HepG2 (cell line): Measurements from ENCODE around the gene RPL23. TPM values are rescaled to one million over a fixed set of nuclear protein-coding genes. Genes with fewer than 3 reads are reported as not detected.

ENCODE experiments used
- ASH2L ChIP-seq: fragments of 300-600, 200-600 bp; sonication (generic); IDR thresholded peaks from 2 replicates; pipeline ENCODE4 v1.7.0; 2017; ENCODE audit warnings: low read depth, mild to moderate bottlenecking, moderate library complexity, mixed read lengths, low read length; ENCODE audit not compliant: insufficient read length
- CCDC6 ChIP-seq: sonication (generic); formaldehyde crosslinking; IDR thresholded peaks from 2 replicates; pipeline ENCODE4 v1.8.1; 2022; ENCODE audit warnings: mild to moderate bottlenecking, missing genetic modification reagents, moderate library complexity
- NFE2L1 ChIP-seq: sonication (generic); formaldehyde crosslinking; IDR thresholded peaks from 2 replicates; pipeline ENCODE4 v1.4.0; 2020; ENCODE audit warnings: missing genetic modification reagents, mild to moderate bottlenecking, borderline replicate concordance
- NFKB2 ChIP-seq: sonication (generic); formaldehyde crosslinking; IDR thresholded peaks from 2 replicates; pipeline ENCODE4 v1.4.0; 2020; ENCODE audit warnings: missing genetic modification reagents, borderline replicate concordance
- NRL ChIP-seq: sonication (generic); formaldehyde crosslinking; IDR thresholded peaks from 2 replicates; pipeline ENCODE4 v1.5.0; 2020; ENCODE audit warnings: missing genetic modification reagents, mild to moderate bottlenecking, moderate library complexity, borderline replicate concordance
- SIN3A ChIP-seq: IDR thresholded peaks from 2 replicates; pipeline ENCODE4 v1.6.1; 2011; ENCODE audit warnings: low read depth, mild to moderate bottlenecking, control low read depth, low read length, borderline replicate concordance
- SMC3 ChIP-seq: IDR thresholded peaks from 2 replicates; pipeline ENCODE4 v1.6.1; 2011; ENCODE audit warnings: low read length, improper control_type of control experiment
- TBX2 ChIP-seq: sonication (generic); formaldehyde crosslinking; IDR thresholded peaks from 2 replicates; pipeline ENCODE4 v1.5.0; 2020; ENCODE audit warnings: missing genetic modification reagents, mild to moderate bottlenecking, borderline replicate concordance
- ZFY ChIP-seq: sonication (generic); formaldehyde crosslinking; IDR thresholded peaks from 2 replicates; pipeline ENCODE4 v1.4.0; 2020; ENCODE audit warnings: missing genetic modification reagents
- ZNF451 ChIP-seq: sonication (generic); formaldehyde crosslinking; IDR thresholded peaks from 2 replicates; pipeline ENCODE4 v1.5.0; 2020; ENCODE audit warnings: mild to moderate bottlenecking, missing genetic modification reagents
- ZNF790 ChIP-seq: sonication (generic); formaldehyde crosslinking; IDR thresholded peaks from 2 replicates; pipeline ENCODE4 v1.8.0; 2022; ENCODE audit warnings: missing genetic modification reagents, mild to moderate bottlenecking, borderline replicate concordance
- ZSCAN25 ChIP-seq: sonication (generic); formaldehyde crosslinking; IDR thresholded peaks from 2 replicates; pipeline ENCODE4 v1.8.0; 2022; ENCODE audit warnings: mild to moderate bottlenecking, missing genetic modification reagents
- polyA plus RNA-seq, 8 experiments: library from polyadenylated mRNA; depleted of rRNA in 3 of 8; stranded (reverse) in 7 of 8; unstranded in 1 of 8; fragments of >200 nt; fragmentation: Illumina TruSeq in 4 of 8; extraction: Trizol in 4 of 8; gene quantifications; 2 replicates each; pipeline versions ENCODE4 v1.2.1 to v1.2.3, GENCODE V29; 2011 to 2016; ENCODE audit warnings: low read depth in 4 of 8, missing spikeins in 1 of 8, mixed read lengths in 1 of 8; ENCODE audit not compliant: insufficient read depth in 1 of 8
- total RNA-seq, 5 experiments: library from RNA; depleted of rRNA; stranded (reverse); fragments of >200 nt; fragmentation: Illumina TruSeq; extraction: Trizol; gene quantifications; 2 replicates each; pipeline ENCODE4 v1.2.3, GENCODE V29; 2016; ENCODE audit warnings: low read depth in 1 of 5
- TF ChIP-seq, protein P1 (sequence below): IDR thresholded peaks from 2 replicates; pipeline ENCODE4 v1.6.1; 2016; ENCODE audit warnings: mild to moderate bottlenecking
- TF ChIP-seq, protein P2 (sequence below): sonication (generic); formaldehyde crosslinking; IDR thresholded peaks from one replicate; pipeline ENCODE4 v1.5.1; 2020; ENCODE audit warnings: mild to moderate bottlenecking, missing genetic modification reagents; ENCODE audit errors: not compliant biosample characterization
- TF ChIP-seq, protein P3 (sequence below): sonication (generic); formaldehyde crosslinking; IDR thresholded peaks from 2 replicates; pipeline ENCODE4 v1.5.0; 2020; ENCODE audit warnings: mild to moderate bottlenecking, missing genetic modification reagents

The RPL23 gene
- total and polyA plus RNA-seq, 2 of the 13 experiments (the other 11 are each of a cell fraction or from before 2014, with no cell fraction given), result 2,790 to 4,860 TPM

DNA sequence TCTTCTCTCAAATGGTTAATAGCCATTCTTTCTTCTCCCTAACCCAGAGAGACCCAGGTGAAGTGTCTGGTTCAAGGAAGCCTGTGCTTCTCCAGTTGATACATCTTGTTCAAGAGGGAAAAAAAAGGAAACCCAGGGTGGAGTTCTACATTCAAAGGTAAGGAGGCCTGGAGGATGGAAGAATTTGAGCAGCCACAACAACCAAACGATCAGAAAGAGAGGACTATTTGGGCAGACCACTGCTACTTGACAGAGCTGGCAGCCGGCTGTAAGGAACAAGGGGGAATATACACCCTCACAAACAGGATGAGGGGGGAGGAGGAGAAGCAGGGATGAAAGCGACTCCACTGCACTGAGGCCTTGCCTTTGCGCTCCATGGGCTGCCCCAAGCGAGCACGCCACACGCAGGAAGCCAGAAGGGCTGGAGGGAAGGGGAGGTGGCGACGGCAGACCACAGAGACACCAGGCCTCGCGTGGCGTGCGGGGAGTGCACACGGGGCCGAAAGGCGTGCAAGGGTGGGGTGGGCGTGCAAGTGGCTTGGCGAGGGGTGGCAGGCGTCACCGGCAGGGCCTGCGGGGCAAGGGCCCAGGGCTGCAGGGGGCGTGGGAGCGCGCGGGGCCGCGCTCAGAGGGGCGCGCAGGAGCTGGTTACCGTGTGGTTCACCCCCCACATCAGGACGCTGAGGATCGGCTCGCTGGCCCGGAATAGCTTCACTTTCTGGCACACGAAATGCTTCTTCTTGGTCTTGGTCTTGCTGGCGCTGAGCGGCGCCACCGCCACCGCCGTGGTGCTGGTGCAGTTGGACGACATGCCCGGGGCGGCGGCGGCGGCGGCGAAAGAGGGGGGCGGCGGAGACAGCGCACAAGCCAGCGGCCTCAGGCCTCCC is 54.7 kb downstream of the RPL23 start (continued):
- TF ChIP-seq, protein P1, sequence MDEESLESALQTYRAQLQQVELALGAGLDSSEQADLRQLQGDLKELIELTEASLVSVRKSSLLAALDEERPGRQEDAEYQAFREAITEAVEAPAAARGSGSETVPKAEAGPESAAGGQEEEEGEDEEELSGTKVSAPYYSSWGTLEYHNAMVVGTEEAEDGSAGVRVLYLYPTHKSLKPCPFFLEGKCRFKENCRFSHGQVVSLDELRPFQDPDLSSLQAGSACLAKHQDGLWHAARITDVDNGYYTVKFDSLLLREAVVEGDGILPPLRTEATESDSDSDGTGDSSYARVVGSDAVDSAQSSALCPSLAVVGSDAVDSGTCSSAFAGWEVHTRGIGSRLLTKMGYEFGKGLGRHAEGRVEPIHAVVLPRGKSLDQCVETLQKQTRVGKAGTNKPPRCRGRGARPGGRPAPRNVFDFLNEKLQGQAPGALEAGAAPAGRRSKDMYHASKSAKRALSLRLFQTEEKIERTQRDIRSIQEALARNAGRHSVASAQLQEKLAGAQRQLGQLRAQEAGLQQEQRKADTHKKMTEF (CRISPR knock-in tag), result peak; percentile 29; the same call in 1 of the 2 replicates
- TF ChIP-seq NFKB2, result peak; percentile 72
- no peak for TF ChIP-seq SIN3A
- 0 out of 2 replicates have a peak, but pooled peaks have one; percentile 13 for TF ChIP-seq CCDC6 (CRISPR knock-in tag)
- TF ChIP-seq, protein P2, sequence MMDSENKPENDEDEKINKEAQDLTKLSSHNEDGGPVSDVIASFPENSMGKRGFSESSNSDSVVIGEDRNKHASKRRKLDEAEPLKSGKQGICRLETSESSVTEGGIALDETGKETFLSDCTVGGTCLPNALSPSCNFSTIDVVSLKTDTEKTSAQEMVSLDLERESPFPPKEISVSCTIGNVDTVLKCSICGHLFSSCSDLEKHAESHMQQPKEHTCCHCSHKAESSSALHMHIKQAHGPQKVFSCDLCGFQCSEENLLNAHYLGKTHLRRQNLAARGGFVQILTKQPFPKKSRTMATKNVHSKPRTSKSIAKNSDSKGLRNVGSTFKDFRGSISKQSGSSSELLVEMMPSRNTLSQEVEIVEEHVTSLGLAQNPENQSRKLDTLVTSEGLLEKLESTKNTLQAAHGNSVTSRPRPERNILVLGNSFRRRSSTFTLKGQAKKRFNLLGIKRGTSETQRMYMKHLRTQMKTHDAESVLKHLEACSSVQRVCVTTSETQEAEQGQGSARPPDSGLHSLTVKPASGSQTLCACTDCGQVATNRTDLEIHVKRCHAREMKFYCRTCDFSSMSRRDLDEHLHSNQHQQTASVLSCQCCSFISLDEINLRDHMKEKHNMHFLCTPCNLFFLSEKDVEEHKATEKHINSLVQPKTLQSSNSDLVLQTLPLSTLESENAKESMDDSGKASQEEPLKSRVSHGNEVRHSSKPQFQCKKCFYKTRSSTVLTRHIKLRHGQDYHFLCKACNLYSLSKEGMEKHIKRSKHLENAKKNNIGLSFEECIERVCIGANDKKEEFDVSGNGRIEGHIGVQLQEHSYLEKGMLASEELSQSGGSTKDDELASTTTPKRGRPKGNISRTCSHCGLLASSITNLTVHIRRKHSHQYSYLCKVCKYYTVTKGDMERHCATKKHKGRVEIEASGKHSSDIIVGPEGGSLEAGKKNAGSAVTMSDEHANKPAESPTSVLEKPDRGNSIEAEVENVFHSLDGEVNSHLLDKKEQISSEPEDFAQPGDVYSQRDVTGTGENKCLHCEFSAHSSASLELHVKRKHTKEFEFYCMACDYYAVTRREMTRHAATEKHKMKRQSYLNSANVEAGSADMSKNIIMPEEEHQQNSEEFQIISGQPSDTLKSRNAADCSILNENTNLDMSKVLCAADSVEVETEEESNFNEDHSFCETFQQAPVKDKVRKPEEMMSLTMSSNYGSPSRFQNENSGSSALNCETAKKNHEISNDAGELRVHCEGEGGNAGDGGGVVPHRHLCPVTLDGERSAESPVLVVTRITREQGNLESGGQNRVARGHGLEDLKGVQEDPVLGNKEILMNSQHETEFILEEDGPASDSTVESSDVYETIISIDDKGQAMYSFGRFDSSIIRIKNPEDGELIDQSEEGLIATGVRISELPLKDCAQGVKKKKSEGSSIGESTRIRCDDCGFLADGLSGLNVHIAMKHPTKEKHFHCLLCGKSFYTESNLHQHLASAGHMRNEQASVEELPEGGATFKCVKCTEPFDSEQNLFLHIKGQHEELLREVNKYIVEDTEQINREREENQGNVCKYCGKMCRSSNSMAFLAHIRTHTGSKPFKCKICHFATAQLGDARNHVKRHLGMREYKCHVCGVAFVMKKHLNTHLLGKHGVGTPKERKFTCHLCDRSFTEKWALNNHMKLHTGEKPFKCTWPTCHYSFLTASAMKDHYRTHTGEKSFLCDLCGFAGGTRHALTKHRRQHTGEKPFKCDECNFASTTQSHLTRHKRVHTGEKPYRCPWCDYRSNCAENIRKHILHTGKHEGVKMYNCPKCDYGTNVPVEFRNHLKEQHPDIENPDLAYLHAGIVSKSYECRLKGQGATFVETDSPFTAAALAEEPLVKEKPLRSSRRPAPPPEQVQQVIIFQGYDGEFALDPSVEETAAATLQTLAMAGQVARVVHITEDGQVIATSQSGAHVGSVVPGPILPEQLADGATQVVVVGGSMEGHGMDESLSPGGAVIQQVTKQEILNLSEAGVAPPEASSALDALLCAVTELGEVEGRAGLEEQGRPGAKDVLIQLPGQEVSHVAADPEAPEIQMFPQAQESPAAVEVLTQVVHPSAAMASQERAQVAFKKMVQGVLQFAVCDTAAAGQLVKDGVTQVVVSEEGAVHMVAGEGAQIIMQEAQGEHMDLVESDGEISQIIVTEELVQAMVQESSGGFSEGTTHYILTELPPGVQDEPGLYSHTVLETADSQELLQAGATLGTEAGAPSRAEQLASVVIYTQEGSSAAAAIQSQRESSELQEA, result peak; percentile 53
- 0 out of 2 replicates have a peak, but pooled peaks have one; percentile 4 for TF ChIP-seq ZNF790 (CRISPR knock-in tag)
- peak; percentile 87; the same call in 1 of the 2 replicates for TF ChIP-seq NRL (CRISPR knock-in tag)
- peak; percentile 58; the same call in 1 of the 2 replicates for TF ChIP-seq ZSCAN25 (CRISPR knock-in tag)
- no peak for TF ChIP-seq ZNF451 (CRISPR knock-in tag)
- TF ChIP-seq SMC3, result no peak
- TF ChIP-seq ZFY, result peak; percentile 83
- TF ChIP-seq ASH2L, result peak; percentile 70
- TF ChIP-seq NFE2L1 (CRISPR knock-in tag), result peak; percentile 79; the same call in 1 of the 2 replicates
- peak; percentile 14; the same call in 1 of the 2 replicates for TF ChIP-seq TBX2 (CRISPR knock-in tag)
- TF ChIP-seq, protein P3, sequence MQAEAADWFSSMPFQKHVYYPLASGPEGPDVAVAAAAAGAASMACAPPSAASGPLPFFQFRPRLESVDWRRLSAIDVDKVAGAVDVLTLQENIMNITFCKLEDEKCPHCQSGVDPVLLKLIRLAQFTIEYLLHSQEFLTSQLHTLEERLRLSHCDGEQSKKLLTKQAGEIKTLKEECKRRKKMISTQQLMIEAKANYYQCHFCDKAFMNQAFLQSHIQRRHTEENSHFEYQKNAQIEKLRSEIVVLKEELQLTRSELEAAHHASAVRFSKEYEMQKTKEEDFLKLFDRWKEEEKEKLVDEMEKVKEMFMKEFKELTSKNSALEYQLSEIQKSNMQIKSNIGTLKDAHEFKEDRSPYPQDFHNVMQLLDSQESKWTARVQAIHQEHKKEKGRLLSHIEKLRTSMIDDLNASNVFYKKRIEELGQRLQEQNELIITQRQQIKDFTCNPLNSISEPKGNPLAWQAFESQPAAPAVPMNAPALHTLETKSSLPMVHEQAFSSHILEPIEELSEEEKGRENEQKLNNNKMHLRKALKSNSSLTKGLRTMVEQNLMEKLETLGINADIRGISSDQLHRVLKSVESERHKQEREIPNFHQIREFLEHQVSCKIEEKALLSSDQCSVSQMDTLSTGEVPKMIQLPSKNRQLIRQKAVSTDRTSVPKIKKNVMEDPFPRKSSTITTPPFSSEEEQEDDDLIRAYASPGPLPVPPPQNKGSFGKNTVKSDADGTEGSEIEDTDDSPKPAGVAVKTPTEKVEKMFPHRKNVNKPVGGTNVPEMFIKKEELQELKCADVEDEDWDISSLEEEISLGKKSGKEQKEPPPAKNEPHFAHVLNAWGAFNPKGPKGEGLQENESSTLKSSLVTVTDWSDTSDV, result peak; percentile 35; the same call in 1 of the 2 replicates
